HG03108 (cell line): ENCODE results near the gene MANF.

Experiments used
- ATAC-seq: cut with Tn5 transposase; IDR thresholded peaks from one replicate; pipeline ENCODE4 v1.9.1; 2021; ENCODE audit warnings: moderate library complexity; ENCODE audit not compliant: unreplicated experiment

MANF gene

DNA sequence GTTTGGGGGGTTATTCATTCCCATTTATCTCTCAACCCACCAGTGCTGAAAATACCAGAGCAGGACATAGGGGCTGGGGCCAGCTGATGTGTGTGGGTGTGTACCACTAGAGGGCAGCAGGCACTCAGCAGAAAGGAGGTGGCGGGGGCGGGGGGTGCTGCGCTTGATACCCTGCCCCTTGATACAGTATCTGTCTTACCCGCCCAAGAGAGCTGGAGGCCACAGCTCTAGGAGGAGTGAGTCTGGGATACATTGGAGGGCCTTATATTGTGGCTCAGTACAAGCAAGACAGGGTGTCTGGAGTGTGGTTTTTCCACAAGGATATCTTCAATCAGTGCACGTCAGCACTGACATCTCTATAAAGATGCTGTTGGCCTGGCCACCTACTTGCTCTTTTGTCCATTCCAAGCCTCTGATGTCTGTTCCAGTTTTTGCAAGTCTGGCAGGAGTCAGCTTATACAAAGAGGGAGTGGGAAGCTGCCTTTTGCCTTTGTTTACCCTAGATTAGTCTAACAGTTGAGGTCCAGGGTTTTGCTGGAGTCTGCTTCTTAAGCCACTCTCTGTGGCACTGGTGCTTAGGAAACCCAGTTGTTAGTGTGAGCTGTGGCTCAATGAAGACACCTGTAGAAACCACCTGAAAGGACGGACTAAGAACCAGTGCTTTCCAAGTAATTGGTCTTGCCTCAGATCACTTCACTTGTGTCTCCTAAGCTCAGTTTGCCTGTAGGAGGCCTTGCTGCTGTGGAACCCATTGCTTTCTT, 4.5 kb downstream of the MANF start:
- no peak for ATAC-seq

DNA sequence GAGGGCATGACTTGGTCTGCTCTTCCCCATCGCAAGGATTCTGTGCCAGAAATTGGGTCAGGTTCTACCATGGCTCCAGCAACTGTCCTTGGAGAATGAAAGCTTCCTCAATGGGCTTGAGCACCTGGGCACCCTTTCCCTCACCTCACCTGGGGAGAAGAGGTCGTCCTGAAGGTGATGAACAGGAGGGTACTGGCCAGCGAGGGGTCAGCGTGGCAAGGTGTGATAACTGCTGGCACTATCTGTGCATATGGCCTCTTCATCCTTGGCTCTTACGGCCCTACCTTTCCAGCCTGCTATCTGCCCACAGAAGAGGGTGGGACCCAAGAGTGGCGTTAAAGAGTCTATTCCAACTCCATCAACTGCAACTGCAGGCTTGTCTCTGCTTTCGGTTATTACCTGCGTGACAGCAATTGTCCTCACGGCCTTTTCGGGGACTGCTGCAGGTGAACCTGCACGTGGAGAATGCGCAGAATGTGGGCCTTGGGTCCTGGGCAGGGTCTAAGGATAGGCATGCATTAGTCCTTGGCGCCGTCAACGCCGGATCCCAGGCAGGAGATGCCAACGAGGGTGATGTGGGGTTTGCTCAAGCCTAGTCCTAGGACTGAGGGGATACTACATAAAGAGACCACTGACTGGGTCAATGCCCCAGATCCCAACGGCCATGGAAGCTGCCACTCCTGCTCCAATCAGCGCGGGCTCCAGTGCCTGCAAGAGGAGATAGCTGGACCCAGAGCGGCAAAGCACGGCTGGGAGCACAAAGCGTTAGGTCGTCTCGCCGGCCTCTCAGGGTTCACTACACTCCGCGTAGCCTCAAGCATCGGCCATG, 5.4 kb downstream of the MANF start:
- peak; percentile 3 for ATAC-seq

DNA sequence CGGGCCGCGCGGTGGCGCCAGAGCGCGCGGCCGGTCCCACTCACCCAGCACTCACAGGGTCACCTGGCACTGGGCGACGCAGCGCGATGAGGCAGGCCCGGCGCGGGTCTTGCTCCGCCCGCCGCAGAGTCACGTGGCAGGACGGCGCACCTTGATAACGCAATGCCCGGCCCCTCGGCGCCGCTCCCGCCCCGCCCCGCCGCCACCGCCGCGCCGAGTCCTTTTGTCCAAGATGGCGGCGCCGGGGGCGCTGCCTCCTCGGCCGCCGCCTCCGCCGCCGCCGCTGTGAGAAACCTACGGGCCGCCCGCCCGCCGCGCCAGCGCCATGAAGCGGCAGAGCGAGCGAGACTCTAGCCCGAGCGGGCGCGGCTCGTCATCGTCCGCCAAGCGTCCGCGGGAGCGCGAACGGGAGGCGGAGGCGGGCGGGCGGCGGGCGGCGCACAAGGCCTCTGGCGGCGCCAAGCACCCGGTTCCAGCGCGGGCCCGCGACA, 6.0 kb downstream of the MANF start, which contains the start of gene RBM15B:
Gene RBM15B (plus strand): TSS at position 211 of the 491 bp plus-strand sequence. CDS start 115 bp downstream, at position 326.
- ATAC-seq: peak; percentile 91

DNA sequence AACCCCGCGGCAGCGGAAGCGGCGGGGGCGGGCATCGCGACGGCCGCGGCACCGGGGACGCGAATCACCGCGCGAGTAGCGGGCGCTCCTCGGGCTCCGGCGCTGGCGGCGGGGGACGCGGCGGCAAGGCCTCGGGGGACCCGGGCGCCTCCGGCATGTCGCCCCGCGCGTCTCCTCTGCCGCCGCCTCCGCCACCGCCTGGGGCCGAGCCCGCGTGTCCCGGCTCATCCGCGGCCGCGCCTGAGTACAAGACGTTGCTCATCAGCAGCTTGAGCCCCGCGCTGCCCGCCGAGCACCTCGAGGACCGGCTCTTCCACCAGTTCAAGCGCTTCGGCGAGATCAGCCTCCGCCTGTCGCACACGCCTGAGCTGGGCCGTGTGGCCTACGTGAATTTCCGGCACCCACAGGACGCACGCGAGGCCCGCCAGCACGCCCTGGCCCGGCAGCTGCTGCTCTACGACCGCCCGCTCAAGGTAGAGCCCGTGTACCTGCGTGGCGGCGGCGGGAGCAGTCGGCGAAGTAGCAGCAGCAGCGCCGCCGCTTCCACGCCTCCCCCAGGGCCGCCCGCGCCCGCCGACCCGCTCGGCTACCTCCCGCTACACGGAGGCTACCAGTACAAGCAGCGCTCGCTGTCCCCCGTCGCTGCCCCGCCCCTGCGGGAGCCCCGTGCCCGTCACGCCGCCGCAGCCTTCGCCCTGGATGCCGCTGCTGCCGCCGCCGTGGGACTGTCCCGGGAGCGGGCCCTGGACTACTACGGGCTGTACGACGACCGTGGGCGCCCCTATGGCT, 6.7 kb downstream of the MANF start:
- ATAC-seq: no peak

DNA sequence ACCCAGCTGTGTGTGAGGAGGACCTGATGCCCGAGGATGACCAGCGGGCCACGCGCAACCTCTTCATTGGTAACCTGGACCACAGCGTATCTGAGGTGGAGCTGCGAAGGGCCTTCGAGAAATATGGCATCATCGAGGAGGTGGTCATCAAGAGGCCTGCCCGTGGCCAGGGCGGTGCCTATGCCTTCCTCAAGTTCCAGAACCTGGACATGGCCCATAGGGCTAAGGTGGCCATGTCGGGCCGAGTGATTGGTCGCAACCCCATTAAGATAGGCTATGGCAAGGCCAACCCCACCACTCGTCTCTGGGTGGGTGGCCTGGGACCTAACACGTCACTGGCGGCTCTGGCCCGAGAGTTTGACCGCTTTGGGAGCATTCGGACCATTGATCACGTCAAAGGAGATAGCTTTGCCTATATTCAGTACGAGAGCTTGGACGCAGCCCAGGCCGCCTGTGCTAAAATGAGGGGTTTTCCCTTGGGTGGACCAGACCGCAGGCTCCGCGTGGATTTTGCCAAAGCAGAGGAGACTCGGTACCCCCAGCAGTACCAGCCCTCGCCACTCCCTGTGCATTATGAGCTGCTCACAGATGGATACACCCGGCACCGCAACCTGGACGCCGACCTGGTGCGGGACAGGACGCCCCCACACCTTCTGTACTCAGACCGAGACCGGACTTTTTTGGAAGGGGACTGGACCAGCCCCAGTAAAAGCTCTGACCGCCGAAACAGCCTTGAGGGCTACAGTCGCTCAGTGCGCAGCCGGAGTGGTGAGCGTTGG, 7.5 kb downstream of the MANF start:
- ATAC-seq: no peak

DNA sequence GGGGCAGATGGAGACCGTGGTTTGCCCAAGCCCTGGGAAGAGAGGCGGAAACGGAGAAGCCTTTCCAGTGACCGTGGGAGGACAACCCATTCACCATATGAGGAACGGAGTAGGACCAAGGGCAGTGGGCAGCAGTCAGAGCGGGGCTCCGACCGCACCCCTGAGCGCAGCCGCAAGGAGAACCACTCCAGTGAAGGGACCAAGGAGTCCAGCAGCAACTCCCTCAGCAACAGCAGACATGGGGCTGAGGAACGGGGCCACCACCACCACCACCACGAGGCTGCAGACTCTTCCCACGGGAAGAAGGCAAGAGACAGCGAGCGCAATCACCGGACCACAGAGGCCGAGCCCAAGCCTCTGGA, 8.0 kb downstream of the MANF start:
- ATAC-seq: no peak

DNA sequence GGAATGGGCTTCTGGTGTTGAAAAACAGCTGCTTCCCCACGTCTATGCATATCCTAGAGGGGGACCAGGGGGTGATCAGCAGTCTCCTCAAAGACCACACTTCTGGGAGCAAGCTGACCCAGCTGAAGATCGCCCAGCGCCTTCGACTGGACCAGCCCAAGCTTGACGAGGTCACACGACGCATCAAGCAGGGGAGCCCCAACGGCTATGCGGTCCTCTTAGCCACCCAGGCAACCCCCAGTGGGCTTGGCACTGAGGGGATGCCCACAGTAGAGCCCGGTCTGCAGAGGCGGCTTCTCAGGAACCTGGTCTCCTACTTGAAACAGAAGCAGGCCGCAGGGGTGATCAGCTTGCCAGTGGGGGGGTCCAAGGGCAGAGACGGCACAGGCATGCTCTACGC, 8.5 kb downstream of the MANF start:
- no peak for ATAC-seq

DNA sequence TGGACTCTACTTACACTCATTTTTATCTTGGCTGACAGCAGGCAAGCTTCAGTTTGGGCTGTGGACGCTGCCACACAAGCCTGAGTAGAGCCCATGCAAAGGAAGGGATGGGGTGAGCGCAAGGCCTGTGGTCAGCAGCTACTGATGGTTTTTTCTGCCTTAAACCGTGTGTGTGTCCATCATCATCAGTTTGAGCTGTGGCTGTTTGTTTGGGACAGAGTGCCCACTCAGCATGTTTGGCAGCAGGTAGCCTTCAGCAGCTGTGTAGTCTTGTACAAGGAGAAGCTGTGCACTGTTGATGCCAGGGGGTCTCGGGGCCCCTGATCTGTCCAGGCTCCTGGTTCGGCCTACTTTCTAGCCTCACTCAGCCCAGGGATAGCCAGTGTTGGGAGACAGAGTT, 9.4 kb downstream of the MANF start:
- ATAC-seq: no peak

DNA sequence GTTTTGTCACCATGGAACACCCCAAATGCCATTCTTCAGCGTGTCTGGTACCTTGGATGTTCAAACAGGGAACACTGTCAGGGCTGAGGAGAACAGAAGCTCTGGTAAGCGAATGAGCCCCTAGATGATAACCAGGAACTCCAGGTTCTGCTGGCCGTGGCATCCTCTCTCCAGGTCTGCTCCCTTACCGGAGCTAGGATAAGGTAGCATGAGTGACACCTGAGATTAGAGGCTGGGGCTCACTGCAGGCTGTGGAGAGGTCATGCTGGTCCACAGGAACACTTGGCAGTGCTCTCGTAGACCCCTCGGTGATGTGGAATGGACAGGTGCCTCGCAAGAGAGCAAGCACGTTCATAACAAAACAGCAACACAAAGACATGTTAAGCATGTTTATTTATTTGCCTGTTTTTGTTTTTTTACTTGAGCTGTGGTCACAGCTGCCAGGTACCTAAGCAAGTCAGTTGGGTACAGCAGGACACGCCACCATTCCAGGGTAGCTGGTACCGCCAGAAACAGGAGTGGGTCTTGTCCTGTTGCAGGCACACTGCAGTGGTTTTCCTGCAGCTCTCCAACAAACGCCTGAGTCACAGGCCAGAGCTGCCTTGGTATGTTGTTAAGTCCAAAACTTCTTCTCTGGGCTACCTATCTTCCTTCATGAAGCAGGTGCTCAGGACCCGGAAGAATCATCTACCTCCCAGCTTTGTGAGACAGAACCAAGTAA, 10.6 kb downstream of the MANF start:
- no peak for ATAC-seq

DNA sequence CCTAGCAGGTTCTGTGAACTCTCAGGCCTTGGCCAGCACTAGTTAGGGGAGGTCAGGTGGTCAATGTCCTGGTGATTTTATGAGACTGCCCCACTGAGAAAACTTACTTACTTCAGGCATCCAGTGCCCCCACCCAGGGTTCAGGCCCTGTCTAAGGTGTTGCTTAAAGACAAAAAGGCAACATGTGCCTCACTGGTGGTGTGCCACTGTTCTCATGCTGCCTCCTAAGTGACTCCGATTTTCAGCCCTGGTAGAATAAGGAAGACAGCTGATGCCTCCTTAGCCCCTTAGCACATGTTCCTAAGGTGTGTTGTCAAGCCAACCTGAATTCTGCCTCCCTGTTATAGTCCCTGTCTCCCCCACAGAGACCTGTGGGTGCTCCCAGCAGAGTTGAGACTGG, 11.3 kb downstream of the MANF start:
- ATAC-seq: no peak

DNA sequence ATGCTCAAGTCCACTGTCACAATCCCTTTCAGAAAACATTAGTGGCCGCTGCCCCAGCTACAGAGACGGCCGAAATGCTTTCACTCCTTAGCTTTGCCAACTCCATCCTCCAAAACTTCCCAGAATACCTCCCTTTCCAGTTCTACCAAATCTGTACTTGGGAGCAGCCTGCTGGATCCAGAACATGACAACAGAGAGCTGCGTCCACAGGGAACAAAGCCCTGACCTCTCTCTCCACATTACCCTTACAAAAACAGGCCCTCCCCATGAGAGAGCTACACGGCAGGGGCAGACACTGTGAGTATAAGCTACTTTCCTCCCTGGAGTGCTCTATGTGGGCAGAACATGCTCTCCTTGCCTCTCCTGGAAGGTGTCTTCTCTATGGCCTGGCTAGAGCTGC, 12.3 kb downstream of the MANF start:
- no peak for ATAC-seq

DNA sequence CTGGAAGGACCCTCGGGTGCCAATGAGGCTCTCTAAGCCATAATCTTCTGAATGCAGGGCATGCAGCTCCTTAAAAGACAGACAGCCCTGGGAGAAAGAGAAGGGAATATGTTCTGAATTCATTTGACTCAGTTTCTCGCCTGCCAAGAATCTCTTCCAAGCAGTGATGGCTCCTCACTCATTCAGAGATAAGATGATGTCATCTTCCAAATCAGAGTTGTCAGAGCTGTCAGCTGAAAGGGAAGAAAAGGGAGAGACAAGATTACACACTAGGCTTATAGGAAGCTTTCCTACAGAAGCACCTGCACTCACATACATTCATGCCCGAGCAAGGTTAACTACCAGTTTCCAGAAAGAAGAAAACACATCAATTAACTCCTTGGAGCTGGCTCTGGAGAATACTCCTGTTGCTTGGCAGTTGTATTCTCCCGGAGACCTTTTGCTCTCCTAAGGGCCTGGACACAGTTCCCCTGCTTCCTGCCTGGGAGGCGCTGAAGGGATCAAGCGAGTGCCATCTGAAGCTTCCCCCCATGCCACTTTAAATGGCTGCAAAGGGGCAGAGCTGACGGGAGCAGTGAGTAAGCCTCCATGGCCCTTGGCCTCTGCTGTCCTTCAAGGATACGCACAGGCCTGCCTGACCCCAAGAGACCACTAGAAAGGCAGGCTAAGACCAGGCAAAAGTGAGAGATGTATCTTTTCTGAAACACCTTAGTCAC, 13.7 kb downstream of the MANF start:
- no peak for ATAC-seq

DNA sequence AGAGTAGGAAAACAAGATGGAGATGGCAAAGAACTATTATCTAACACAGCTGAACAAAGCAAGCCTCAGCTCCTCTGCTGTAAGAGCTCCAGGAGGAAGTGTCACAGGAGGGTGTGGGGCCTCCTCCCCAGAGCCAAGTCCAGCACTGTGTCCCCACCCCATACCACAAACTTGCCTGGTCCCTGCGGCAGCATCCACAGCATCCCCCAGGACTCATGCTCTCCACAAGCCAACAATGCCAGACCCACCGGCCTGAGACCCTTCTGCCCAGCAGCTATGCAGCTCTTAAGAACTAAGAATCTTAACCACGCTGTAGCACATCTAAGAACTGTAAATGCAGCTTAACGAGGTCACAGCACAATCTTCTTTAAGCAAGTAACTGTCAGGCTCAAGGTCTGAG, 15.1 kb downstream of the MANF start:
- no peak for ATAC-seq

DNA sequence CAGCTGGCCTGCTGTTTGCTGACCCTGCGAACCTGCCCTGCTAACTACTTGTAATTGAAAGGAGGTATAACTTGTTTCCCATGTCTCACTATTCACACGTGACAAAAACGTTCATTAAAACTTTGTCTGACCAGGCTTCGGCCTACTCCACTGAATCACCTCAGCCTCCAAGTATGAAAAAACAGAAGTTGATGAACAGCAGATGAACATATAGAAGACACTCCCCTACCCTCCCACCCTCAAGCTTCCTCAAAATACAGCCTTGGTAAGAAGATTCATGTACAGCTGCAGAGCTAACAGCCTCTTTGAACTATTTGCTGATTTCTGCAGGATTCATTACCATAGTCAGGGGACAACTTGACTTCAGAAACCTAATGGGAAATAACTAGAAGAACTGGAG, 16.6 kb downstream of the MANF start:
- no peak for ATAC-seq

DNA sequence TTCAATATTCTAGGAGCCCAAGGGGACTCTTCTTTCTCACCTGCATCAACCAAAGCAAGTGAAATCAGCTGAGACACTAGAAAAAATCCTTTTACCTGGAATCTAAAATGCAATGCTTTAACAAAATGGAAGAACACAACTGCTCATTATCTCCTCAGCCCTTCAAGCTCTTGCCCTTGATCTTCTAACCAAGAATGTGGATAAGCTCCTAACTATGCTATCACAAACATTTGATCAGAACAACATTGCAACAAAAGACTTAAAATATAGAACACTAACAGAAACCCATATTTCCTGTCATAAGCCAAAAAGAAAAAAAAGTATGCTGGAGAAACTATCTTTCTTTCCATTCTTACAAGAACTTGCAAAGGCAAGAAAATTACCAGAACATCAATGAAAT, 18.6 kb downstream of the MANF start:
- no peak for ATAC-seq

DNA sequence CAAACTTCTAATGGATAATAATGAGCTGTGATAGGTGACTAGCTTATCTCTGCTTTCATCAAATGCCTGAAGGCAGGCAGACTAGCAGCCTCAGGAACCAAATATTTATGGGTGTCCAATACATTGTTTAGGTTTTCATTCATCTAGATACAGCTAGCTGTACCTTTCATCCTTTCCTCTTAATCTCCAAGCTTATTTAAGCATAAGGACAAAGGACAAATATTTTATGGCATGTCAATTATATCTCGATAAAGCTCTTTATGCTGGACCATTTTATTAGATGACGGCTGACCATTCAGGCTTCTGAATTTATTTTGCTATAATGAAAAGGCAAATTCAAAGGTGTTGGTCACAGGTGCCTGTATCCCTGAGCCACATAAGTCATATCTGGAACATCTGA, 22.9 kb downstream of the MANF start:
- no peak for ATAC-seq

DNA sequence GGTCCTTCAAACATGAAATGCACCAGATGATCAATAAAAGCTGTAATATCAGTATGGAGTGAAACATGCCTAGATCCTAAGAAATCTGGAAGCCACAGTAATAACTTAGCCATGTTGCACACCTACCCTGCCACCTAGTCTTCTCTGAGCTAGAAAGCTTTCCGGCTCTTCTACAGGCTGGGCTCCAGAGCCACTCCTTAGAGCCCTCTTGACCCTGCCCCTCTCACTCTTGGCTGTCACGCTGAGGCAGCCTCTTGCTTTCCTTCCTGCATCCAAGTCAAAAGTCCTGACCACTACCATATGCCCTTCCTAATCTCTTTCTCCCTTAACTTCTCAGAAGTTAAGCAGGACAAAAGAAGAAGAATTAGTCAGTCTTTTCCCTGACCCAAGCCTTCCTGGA, 23.7 kb downstream of the MANF start:
- ATAC-seq: no peak

DNA sequence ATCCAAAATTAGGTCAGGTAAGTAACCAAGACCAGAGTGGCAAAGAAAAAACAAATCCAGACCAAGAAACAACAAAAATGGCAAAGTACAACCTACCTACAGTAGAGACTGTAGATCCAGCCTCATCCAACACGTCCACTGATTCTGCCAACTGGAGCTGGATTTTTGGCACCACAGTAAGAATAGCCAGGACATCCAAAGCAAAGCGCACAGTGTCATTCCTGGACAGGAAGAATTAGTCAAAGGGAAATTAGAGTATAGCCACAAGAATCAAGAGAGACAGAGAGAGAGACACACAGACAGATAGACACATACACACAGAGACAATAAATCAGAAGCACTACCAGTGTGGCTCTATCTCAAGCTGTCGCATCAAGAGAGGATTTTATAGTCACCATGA, 37.1 kb downstream of the MANF start:
- ATAC-seq: no peak

DNA sequence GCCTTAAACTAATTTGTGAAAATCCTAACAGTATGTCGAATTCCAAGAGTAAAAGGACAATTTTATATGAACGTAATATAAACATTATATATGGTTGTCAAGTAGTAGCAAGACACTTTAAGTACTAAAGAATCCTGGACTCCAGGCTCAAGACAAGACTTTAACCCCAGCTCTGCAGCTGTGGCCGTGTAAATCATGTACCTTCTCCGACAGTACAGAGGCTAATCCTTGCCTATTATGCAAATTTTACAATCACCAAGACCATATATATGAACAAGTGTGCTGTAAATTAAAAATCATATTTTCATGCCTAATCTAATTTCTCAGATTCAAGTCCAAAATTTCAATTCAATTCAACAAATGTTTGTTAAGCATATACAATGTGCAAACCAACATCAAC, 41.8 kb downstream of the MANF start:
- no peak for ATAC-seq
